AG04449 (cell line): ENCODE results near the gene HTR1D.

Source experiments
- CTCF ChIA-PET: fragments of 350-600 bp; formaldehyde crosslinking; extraction: SDS; loops from one replicate; lab custom pipeline; 2021; ENCODE audit warnings: antibody characterized with exemption; lab: Yijun Ruan, JAX
- POLR2A ChIA-PET: fragments of 400-600, 350-600 bp; formaldehyde crosslinking; extraction: SDS; loops from one replicate; lab custom pipeline; 2020; ENCODE audit warnings: antibody characterized with exemption, inconsistent platforms; lab: Yijun Ruan, JAX
- DNase-seq: peaks from one replicate; pipeline ENCODE4 v3.0.0-alpha.2; 2010; ENCODE audit warnings: low read depth, low spot score
- H3K4me3 ChIP-seq: 2 replicates; pipeline ENCODE4 v1.5.1; 2011; ENCODE audit warnings: low read depth, mild to moderate bottlenecking, control low read depth, low read length
- TF ChIP-seq, protein P1 (sequence below): IDR thresholded peaks from one replicate; pipeline ENCODE4 v1.5.1; 2011; ENCODE audit warnings: mild to moderate bottlenecking, moderate library complexity, low read length, control low read depth, inconsistent platforms; ENCODE audit not compliant: insufficient read depth; ENCODE audit errors: missing control alignments

Gene HTR1D

GRCh38 chr1:23184212-23184934 is 32.9 kb downstream of the HTR1D start:
- no peak for DNase-seq
- ChIA-PET POLR2A (no interaction called here), CTCF (interaction anchor here (0.6 to 10.0 kb wide), 56 partner anchors 11 to 356 kb away, joined by 3 to 579 read pairs (median 5); partner anchors contain the start of genes LACTBL1 and LUZP1)
- TF ChIP-seq, protein P1, sequence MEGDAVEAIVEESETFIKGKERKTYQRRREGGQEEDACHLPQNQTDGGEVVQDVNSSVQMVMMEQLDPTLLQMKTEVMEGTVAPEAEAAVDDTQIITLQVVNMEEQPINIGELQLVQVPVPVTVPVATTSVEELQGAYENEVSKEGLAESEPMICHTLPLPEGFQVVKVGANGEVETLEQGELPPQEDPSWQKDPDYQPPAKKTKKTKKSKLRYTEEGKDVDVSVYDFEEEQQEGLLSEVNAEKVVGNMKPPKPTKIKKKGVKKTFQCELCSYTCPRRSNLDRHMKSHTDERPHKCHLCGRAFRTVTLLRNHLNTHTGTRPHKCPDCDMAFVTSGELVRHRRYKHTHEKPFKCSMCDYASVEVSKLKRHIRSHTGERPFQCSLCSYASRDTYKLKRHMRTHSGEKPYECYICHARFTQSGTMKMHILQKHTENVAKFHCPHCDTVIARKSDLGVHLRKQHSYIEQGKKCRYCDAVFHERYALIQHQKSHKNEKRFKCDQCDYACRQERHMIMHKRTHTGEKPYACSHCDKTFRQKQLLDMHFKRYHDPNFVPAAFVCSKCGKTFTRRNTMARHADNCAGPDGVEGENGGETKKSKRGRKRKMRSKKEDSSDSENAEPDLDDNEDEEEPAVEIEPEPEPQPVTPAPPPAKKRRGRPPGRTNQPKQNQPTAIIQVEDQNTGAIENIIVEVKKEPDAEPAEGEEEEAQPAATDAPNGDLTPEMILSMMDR, result peak; percentile 45
- peak overlapping the region; percentile 41 for H3K4me3 ChIP-seq

DNA sequence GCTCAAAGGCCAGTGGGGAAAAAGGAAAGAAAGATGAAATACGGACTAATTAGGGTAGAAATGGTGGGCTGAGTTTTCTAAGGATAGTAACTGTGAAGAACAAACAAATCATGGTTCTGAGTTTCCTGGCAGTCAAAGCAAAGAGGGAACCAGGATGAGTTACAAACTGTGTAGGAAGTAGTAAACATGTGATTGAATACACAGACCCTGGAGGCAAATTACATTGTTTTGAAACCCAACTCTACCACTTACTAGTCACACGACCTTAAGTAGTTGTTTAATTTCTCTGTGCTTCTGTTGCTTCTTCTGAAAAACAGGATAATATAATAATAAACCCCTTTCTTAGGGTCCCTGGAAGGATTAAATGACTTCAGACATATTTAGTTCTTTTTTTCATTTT is 37.4 kb downstream of the HTR1D start:
- H3K4me3 ChIP-seq, result no peak overlapping the region
- CTCF ChIA-PET, result interaction anchor here (0.9 to 18.6 kb wide), 6 partner anchors 8 to 201 kb away, joined by 3 to 174 read pairs (median 15); partner anchors contain the start of gene LUZP1

GRCh38 chr1:23178950-23179349 is 38.4 kb downstream of the HTR1D start:
- CTCF ChIA-PET, result interaction anchor here (0.6 to 18.6 kb wide), 11 partner anchors 8 to 200 kb away, joined by 3 to 174 read pairs (median 4); partner anchors contain the start of gene LUZP1
- TF ChIP-seq, protein P1, result peak; percentile 31
- no peak for DNase-seq
- no peak overlapping the region for H3K4me3 ChIP-seq
- POLR2A ChIA-PET, result no interaction called here

More for the DNA sequence above, 37.4 kb downstream of the HTR1D start:
- POLR2A ChIA-PET, result no interaction called here
- DNase-seq, result no peak
- TF ChIP-seq, protein P1, result no peak

GRCh38 chr1:23178414-23178813 is 38.9 kb downstream of the HTR1D start:
- ChIA-PET POLR2A (interaction anchor here (0.6 to 1.4 kb wide), 2 partner anchors 10 to 21 kb away, joined by 3 read pairs; no protein-coding TSS in a partner anchor), CTCF (interaction anchor here (0.6 to 18.6 kb wide), 12 partner anchors 8 to 93 kb away, joined by 3 to 174 read pairs (median 4); partner anchors contain the start of gene LUZP1)
- DNase-seq, result no peak
- H3K4me3 ChIP-seq, result no peak overlapping the region
- TF ChIP-seq, protein P1, result no peak

DNA sequence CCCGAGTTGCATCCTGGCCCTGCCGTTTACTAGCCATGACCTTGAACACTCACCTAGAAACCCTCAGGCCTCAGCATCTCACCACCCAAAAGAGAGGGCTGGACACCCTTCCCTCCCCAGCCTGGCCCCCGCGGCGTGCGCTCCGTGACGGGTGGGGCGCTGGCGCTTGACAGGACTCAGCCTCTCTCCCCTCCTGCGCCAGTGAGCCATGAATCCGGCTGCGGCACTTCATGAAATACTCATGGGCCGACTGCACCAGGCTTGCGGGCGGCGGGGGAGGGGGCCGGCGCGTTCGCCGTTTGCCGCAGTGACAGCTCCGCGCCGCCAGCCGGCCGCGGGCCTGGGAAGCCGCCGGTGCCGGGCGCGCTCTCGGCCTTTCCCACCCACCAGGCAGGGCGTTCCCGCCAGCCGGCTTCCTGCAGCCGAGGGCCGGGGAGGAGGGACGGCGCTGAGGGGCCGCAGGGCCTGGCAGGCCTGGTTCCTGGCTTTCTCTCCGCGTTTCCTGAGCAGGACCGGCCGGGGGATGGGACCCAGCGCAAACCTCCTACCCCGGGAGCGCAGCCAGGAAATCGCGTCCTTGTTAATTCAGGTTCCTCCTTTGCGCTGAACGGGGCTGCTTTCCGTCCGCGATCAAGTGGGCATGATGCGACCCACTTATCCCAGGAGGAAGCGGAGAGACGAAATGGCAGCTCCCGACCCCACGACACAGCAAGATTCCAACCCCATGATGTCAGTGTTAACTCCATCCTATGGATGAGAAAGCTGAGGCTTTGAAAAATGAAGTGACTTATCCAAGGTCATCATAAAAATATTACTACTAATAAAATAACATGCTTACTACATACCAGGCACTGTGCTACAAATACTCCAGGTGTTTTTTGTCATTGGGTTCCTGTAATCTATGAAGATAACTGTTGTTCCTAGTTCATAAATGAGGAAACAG is 39.6 kb downstream of the HTR1D start:
- TF ChIP-seq, protein P1, result peak; percentile 12
- DNase-seq, result no peak
- peak overlapping the region; percentile 59 for H3K4me3 ChIP-seq
- ChIA-PET CTCF (interaction anchor here (1.0 to 18.6 kb wide), 10 partner anchors 8 to 93 kb away, joined by 3 to 174 read pairs (median 4); partner anchors contain the start of gene LUZP1), POLR2A (interaction anchor here (0.6 to 1.4 kb wide), 2 partner anchors 10 to 20 kb away, joined by 3 read pairs; no protein-coding TSS in a partner anchor)
